ENCODE results near the gene MAVS.

Gene MAVS

DNA sequence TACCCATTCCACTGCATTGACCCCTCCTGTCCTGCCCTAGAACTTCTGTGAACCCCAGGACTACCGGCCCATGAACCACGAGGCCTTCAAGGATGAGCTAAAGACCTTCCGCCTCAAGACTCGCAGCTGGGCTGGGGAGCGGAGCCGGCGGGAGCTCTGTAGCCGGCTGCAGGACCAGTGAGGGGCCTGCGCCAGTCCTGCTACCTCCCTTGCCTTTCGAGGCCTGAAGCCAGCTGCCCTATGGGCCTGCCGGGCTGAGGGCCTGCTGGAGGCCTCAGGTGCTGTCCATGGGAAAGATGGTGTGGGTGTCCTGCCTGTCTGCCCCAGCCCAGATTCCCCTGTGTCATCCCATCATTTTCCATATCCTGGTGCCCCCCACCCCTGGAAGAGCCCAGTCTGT lies 41.9 kb upstream of the MAVS start:
- TF ChIP-seq, protein P1, sequence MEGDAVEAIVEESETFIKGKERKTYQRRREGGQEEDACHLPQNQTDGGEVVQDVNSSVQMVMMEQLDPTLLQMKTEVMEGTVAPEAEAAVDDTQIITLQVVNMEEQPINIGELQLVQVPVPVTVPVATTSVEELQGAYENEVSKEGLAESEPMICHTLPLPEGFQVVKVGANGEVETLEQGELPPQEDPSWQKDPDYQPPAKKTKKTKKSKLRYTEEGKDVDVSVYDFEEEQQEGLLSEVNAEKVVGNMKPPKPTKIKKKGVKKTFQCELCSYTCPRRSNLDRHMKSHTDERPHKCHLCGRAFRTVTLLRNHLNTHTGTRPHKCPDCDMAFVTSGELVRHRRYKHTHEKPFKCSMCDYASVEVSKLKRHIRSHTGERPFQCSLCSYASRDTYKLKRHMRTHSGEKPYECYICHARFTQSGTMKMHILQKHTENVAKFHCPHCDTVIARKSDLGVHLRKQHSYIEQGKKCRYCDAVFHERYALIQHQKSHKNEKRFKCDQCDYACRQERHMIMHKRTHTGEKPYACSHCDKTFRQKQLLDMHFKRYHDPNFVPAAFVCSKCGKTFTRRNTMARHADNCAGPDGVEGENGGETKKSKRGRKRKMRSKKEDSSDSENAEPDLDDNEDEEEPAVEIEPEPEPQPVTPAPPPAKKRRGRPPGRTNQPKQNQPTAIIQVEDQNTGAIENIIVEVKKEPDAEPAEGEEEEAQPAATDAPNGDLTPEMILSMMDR (IDR thresholded peaks at IDR 0.05; ENCODE audit: borderline replicate concordance, insufficient read depth, low read depth, low read length): no peak
- H3K4me3 ChIP-seq (ENCODE audit: low read depth, low read length): no peak overlapping the region

DNA sequence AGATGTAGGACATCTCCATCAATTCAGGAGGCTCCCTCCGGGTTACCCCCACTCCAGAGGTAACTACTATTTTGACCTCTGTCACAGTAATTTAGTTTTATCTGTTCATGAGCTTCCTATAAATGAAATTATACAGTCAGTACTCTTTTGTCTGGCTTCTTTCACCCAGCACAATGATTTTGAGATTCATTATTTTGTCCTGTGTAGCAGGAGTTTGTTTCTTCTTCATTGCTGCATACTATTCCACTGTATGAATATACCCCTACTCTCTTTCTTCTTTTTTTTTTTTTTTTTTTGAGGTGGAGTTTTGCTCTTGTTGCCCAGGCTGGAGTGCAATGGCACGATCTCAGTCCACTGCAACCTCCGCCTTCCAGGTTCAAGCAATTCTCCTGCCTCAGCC lies 38.1 kb upstream of the MAVS start:
- TF ChIP-seq, protein P1 (IDR thresholded peaks at IDR 0.05; ENCODE audit: borderline replicate concordance, insufficient read depth, low read depth, low read length): no peak
- no peak overlapping the region for H3K4me3 ChIP-seq (ENCODE audit: low read depth, low read length)

DNA sequence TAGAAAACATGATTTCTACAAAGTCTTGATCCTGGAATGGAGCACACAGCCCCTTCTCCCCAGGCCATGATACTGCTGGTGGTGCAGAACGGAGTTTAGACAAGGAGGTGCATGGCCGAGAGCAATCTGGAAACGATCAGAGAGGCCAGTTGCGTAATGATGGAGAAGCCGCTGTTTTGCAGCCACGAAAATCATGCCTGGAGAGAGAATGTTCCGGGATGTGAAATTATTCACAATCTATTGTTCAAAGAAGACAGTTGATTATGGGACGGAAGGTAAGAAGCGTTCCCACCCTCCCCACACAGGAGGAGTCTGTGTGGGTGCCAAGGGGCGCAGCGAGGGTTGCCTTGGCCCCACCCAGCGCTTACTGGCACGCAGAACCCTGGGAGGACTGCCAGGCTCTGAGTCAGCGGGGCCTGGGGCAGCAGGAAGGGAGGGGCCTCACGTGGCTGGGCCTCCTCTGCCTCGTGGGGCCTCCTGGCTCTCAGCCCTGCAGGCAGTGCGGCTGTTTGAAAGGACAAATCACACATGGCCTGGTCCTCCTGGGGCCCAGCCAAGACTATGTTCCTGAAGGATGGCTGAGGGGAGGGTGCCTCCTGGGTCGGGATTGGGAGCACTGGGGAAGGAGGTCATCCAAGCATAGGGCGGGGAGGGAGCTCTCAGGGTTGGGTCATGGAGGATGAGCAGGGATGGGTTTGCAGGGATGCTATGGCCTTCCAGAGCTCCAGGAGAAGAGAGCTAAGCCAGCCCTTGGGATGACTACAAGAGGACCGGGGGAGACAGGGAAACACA lies 35.0 kb upstream of the MAVS start:
- TF ChIP-seq, protein P1 (IDR thresholded peaks at IDR 0.05; ENCODE audit: borderline replicate concordance, insufficient read depth, low read depth, low read length): no peak
- no peak overlapping the region for H3K4me3 ChIP-seq (ENCODE audit: low read depth, low read length)

DNA sequence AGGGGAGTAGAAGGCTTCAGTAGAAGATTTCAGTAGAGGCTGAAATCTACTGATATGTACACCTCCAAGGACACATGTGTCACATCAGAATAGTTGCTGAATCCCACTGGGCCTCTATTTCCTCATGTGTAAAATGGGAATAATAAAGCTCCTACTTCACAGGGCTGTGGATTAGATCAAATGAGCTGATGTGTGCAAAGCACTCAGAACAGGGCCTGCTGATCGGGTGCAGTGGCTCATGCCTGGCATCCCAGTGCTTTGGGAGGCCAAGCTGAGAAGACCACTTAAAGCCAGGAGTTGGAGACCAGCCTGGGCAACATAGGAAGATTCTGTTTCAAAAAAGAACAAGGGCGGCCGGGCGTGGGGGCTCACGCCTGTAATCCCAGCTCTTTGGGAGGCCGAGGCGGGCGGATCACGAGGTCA lies 34.4 kb upstream of the MAVS start:
- TF ChIP-seq, protein P1 (IDR thresholded peaks at IDR 0.05; ENCODE audit: borderline replicate concordance, insufficient read depth, low read depth, low read length): no peak
- no peak overlapping the region for H3K4me3 ChIP-seq (ENCODE audit: low read depth, low read length)

DNA sequence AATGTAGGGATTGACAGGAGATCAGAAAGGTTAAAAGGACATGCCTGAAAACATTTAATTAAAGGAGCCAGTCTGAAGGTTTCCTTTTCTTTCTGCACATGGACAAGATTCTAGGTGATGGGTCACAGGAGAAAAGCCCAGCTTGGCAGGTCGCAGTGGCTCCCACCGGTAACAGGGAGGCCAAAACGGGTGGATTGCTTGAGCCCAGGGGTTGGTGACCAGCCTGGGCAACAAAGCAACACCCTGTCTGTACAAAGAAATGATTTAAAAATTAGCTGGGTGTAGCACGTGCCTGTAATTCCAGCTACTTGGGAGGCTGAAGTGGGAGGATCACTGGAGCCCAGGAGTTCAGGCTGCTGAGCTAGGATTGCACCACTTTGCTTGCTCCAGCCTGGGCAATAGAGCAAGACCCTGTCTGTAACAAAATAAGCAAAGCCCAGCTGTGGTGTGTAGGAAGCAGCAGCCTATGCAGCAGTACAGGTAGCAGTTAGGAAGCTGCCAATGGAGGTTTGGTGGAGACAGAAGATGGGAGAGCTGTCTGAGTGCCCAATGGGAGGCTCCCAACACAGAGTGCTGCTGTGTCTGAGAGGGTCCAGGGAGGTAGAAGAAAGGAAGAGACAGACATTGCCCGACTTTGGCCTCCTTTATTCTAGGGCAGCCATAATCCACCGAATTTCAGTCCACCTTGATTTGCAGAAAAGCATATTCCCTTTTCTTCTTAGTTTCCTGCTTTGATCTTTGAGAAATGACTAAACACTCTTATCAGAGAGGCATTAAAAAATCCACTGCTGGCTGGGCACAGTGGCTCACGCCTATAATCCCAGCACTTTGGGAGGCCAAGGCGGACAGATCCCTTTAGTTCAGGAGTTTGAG lies 33.4 kb upstream of the MAVS start:
- TF ChIP-seq, protein P1 (IDR thresholded peaks at IDR 0.05; ENCODE audit: borderline replicate concordance, insufficient read depth, low read depth, low read length): no peak
- no peak overlapping the region for H3K4me3 ChIP-seq (ENCODE audit: low read depth, low read length)

DNA sequence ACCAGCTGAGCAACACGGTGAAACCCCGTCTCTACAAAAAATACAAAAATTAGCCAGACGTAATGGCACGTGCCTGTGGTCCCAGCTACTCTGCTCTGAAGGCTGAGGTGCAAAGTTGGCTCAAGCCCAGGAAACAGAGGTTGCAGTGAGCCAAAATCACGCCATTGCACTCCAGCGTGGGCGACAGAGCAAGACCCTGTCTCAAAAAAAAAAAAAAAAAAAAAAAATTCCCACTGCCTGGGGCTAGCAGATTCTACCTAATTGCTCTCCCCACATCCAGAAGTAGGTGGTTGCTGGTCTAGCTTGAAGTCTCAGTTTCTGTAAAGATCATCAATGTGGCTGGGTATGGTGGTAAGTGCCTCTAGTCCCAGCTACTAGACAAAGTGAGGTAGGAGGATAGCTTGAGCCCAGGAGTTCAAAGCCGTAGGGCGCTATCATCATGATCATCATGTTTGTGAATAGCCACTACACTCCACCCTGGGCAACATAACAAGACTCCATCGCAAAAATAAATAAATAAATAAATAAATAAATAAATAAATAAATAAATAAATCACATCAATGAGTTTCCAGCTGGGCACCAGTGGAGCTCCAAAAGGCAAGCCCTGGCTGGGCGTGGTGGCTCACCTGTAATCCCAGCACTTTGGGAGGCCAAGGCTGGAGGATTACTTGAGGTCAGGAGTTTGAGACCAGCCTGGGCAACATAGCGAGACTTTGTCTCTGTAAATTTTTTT lies 32.6 kb upstream of the MAVS start:
- TF ChIP-seq, protein P1 (IDR thresholded peaks at IDR 0.05; ENCODE audit: borderline replicate concordance, insufficient read depth, low read depth, low read length): no peak
- no peak overlapping the region for H3K4me3 ChIP-seq (ENCODE audit: low read depth, low read length)

Measured in GM12875 (cell line).